ENCODE results near the gene TRIM40. TPM values are rescaled to one million over a fixed set of nuclear protein-coding genes. Genes with fewer than 3 reads are reported as not detected.

The TRIM40 gene
- total RNA-seq, 1 donor from 2014 or later = not detected

DNA sequence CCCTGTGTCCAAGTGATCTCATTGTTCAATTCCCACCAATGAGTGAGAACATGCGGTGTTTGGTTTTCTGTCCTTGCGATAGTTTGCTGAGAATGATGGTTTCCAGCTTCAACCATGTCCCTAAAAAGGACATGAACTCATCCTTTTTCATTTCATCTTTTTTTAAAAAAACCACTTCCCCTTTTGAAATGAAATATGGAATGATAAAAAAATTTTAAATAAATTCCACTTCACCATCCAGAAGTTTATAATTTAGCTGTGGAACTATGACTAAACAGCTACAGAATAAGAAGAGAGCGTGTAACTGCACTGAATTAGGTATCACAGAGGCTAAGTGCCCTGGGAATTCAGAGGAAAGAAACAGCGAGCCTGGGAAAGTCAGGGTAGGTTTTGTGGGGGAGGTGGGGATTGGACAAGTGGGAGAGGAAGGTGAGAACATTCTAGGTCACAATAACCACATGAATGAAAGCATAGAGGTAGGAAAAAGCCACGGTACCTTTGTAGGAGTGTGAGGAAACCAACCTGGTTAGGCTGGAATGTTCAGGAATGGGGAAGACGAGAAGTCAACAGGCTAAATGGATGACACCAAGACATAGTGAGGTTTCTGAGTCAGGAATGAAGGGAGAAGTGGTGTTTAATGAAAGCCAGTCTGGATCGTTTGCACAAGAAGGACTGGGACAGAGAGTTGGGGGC lies 14.1 kb downstream of the TRIM40 start:
- no peak for ATAC-seq

DNA sequence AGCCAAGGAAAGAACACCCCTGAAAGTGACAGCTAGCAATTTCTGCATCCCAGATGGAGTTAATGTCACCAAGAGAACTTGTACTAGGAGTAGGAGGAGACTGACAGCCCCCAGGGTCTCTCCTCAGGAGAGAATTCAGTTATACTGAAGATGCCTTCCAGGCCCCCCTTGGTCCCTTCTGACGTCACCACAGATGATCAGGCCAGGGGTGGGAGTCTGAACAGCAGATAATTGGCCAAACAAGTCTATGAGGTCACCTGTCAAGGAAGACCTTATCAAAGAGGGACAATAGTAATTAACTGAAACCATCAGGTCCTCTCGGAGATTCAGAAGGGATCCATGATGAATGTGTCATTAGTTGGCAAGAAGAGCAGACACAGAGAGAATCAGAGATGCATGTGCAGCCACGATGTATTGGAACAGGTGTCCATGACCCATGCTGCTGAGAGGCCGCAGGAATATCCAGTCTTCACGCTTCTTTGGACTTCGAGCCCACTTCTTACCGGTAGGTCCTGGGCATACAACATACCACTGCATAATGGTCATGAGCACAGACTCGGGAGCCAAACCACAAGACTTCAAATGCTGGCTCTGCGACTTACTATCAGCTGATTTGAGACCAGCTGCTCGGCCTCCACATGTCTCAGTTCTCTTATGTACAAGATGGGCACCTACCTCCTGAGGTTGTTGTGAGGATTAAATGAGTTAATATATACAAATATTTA lies 14.9 kb downstream of the TRIM40 start:
- ATAC-seq = no peak

GRCh38 chr6:30151580-30151979 lies 15.6 kb downstream of the TRIM40 start:
- no peak for ATAC-seq

GRCh38 chr6:30152016-30152673 lies 16.2 kb downstream of the TRIM40 start:
- ATAC-seq = no peak

DNA sequence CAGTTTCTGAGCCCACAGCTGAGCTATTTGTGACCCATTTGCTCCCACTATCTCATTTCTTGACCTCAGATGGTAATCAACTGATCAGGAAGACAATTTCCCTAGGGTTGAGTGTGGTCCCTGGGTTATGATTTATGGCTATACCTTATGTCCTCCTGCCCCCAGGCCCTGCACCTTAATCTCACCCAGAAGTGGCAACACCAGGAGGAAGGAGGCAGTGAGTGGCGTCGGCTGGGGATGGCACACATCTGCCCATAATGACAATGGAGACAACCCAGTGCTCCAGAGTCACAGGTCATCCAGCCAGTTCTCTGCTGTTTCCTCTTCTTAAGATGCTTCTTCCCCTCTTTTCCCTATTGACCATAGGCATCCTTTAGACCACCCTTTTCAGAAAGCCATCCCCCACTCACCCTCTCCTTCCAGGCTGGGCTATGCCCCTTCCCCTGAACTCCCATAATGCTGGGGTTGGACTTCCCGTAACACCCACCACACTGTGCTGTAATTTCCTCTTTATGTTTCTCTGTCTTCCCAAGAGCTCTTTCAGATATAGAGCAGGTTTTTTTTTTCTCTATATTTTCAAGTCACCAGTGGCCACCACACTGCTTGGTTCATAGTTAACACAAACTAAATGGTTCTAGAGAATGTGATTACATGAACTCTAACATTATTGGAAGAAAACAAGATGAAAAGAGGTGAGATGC lies 17.1 kb downstream of the TRIM40 start:
- no peak for ATAC-seq

- no peak for ATAC-seq
Observed at GRCh38 chr6:30154061-30154460, 18.1 kb downstream of the TRIM40 start.

DNA sequence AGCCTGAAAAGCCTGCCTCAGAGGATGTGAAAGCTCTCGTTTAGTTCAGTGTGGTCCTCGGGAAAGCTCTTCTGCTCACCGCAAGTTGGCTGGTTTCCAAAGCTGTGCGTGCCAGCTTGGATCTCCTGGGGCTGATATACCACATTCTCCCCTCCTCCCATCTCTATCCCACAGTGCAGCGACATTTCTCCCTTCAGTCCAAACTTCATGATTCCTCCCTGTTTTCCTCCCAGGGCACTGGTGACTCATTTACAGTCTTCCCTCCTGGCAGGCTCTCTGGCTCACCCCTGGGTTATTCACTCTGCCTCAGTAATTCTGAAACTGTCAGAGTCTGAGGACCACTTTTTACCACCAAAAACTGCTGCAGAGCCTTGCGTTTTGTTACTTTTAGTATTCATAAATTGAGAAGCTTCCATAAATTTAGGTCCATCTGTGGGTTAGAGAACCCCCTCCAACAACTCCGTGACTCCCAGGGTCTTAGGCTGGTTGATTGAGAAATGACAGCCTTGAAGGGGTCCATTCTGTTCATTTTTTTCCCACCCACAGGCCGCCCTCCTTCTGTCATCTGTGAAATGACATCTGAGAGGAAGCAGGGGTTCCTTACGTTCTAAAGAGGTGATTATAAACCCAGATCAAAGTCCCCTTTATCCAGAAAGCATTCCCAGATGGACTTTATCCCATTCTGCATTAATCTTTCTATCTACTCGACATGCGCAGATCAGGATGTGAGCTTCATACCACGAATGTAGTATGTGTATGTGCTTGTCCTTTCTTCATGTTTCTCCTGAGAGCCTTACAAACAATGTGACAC lies 19.0 kb downstream of the TRIM40 start:
- ATAC-seq = peak; percentile 24

GRCh38 chr6:30155520-30156261 lies 19.8 kb downstream of the TRIM40 start:
- ATAC-seq = no peak

- peak; percentile 86 for ATAC-seq
Observed at GRCh38 chr6:30156262-30156599, 20.3 kb downstream of the TRIM40 start.

- no peak for ATAC-seq
Observed at GRCh38 chr6:30156774-30157173, 20.8 kb downstream of the TRIM40 start.

DNA sequence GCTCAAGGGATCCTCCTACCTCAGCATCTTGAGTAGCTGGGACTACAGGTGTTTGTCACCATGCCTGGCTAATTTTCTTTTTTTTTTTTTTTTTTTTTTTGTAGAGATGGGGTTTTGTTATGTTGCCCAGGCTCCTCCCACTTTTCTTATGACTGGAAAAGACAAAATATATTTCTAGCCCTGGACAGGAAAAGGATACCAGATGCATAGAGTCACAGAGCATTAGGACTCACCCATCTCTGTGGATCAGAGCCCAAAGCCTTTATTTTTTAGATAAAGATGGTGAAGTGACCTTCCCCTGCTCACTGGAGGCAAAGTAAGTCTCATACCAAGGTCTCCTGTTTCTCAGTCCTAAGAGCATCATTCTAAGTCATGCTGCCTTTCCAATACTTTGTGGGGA lies 21.6 kb downstream of the TRIM40 start:
- no peak for ATAC-seq

- no peak for ATAC-seq
Observed at GRCh38 chr6:30157999-30158398, 22.1 kb downstream of the TRIM40 start.

GRCh38 chr6:30158475-30159040 lies 22.6 kb downstream of the TRIM40 start:
- no peak for ATAC-seq

DNA sequence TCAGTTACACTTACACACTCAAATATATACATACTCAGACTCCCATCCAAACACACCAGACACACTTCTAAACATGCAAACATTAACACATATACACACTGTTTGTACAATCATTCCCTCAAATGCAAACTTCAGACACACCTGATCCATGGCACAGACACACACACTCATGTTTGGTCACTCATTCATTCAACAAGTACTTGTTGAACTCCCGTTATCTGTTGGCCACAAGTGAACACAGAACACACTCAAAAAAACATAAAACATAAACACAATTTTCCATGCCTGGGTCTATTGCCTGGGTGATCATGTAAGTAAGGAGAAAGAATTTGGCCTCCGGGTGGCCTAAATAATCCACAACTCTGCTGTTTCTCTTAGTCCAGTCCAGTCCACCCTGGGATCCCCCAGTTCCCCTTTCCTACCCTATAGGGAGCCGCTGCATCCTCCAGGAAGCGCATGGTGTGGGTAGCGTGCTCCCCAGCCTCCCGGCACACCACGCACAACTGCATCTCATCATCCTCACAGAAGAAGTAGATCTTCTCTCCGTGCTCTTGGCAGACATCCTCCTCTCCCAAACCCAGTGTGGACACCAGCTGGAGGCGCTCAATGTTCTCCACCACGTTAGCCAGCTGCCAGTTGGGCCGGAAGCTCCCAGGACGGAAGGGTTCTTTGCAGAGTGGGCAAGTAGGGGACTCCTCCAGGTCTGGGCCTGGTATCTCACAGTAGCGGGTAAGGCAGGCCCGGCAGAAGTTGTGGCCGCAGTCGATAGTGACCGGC lies 24.3 kb downstream of the TRIM40 start:
- no peak for ATAC-seq

GRCh38 chr6:30160785-30161531 lies 25.0 kb downstream of the TRIM40 start, which contains the start of gene TRIM10:
Gene TRIM10, minus strand, starts transcription at chr6:30161211. Its CDS starts 353 bp downstream, at chr6:30160858.
- ATAC-seq = no peak

GRCh38 chr6:30162265-30163089 lies 26.5 kb downstream of the TRIM40 start:
- ATAC-seq = no peak

DNA sequence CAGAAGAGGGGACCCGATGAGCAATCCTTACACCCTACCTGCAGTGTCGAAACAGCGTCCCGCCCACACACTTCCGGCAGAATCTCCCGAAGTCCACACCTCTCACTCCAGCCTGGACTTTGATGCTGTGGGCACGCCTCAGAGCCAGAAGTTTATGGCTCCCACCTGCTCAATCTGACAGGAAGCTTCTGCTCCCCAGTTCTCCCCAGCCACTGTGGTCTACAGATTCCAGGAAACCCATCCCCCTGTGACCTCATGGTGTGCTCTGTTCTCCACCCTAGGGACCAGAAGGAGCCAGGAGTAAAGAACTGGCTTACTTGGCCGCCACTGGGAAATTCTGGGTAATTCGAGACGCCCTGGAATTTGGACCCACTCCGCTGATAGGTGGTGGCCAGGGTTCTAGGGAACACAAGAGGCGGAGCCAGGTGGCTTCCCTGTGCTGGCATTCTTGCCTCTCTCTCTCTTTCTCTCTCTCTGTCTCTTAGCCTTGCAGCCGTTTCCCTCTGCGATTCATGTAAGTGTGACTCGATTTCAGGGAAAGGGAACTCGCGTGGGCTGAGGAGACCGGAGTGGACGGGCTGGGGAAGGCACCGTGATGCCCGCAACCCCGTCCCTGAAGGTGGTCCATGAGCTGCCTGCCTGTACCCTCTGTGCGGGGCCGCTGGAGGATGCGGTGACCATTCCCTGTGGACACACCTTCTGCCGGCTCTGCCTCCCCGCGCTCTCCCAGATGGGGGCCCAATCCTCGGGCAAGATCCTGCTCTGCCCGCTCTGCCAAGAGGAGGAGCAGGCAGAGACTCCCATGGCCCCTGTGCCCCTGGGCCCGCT lies 27.4 kb downstream of the TRIM40 start, which contains the start of gene TRIM15:
TRIM15 (plus strand) TSS at position 457 of the 828 bp plus-strand sequence; CDS start at position 596, 139 bp downstream.
- ATAC-seq = peak; percentile 46
